CD4-positive, alpha-beta T cell treated with Interleukin-15 for 4 hours (primary cell): ENCODE measurements around the gene MAPKAP1.

Source experiments
- DNase-seq: peaks from one replicate; pipeline ENCODE4 v3.0.0-alpha.2; 2020; ENCODE audit warnings: low spot score

MAPKAP1 gene

DNA sequence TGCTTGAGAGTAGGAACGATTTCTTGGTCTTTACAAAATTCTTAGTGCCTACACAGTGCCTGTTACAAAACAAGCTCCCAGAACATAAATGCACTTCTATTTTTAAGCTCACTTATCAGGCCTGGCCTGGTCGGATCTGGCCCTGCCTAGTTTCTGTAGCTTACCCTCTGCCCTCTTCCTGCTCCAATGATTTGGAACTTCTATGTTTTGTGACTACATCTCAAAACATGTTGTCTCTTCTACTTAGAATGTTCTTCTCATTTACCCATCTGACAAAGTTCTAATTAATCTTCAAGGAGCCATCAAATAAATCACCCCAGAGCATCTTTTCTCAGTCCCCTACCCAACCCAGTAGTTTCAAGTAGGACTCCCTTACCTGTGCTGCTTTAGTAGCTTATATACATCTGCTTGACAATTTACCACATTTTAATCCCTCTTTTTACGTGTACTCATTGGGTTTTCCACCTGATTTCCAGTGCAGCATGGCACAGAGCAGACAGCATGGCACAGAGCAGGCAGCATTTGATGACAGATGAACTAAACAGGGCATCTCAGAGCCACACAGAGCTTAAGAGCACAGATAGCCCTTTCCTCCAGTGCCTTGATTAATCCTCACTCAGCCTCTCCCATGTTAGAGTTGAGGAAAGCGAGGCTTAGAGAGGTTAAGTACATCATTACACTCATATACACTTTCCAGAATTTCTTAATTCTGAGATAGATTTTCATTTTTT, 171.9 kb downstream of the MAPKAP1 start:
- DNase-seq, result no peak

DNA sequence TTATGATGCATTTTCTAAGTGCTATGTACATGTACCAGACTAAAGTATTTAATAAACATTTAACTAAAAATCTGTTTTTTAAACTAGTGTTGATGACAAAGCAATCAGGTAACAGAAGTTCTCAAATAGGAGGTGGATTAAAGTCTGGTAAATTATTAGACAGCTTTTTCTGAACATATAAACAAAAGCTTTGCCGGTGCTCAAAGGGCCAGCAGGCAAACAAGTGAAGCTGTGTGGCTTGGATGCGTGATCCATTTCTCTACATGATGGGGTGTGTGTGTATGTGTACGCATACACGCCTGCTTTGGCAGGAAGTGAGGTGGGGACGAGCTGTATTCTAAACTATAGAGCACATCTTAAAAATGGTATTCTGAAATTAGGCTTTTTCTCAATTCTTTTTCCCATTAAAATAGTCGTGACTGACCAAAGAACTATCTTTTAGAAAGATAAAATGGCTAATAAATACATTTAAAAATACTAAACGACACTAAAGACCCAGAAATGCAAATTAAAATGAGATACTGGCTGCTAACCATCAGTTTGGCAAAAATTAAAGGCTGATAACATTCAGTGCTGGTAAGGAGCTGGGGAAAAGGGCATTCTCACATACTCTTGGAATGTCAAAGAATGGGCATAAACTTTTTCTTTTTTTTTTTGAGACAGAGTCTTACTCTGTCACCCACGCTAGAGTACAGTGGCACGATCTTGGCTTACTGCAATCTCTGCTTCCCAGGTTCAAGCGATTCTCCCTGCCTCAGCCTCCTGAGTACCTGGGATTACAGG, 174.0 kb downstream of the MAPKAP1 start:
- DNase-seq, result no peak

GRCh38 chr9:125532412-125532811, 174.6 kb downstream of the MAPKAP1 start:
- DNase-seq, result no peak

DNA sequence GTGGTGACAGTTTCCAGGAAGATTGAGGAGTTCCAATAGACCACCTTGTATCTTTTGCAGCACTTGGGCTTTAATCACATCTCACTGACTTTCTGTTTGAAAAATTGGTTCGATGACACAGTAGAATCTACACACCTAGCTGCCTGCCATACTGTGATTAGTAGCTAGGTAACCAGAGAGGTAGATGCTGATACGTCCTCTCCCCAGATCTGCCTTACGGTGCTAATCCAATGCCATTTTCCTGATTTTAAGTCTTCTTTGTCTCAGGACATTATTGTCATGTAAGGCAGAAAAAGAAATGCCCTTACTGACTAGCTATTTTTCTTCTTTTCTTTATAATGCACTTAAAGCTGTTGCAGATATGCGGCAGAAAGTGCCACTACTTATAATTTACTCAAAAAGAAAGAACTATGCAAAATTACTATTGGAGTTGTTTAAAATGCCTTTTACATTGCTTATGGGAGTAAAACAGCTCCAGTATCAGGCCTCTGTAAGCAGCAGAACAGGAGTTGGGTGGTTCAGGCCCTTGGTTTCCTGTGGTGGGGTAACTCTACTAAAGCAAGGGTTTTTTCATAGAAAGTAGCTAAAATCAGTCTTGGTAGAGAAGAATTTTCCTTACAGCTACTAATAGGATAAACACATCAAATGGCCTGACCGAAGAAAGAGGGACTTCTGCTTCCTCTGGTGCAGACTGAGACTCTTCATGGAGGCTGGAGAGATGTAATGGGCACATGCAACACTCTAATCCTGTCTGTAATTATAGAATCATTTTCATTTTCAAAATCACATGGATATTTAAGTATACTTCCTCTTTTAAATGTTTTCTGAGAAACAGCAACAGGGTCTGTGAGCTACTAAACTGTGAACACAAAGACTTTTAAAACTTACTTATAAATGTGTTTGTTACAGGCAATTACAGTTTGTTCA, 177.2 kb downstream of the MAPKAP1 start:
- DNase-seq, result no peak

DNA sequence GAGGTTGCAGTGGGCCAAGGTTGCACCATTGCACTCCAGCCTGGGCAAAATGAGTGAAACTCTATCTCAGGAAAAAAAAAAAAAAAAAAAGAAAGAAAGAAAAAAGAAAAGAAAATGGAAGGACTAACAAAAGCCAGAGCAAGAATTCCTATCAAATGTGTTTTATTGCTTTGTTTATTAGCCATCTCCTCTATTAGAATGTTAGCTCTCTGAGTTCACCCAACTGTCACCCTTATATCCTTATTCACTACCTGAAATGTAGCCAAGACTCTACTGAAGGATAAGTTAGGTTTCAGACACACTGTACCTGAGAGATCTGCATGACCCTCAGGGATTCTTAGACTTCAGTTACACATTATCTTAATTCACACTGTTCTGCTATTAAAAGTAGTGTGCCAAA, 177.9 kb downstream of the MAPKAP1 start:
- no peak for DNase-seq

- no peak for DNase-seq
These were observed 179.5 kb downstream of the MAPKAP1 start for GRCh38 chr9:125527471-125528002.

- no peak for DNase-seq
These were observed 180.9 kb downstream of the MAPKAP1 start for GRCh38 chr9:125525921-125526631.

DNA sequence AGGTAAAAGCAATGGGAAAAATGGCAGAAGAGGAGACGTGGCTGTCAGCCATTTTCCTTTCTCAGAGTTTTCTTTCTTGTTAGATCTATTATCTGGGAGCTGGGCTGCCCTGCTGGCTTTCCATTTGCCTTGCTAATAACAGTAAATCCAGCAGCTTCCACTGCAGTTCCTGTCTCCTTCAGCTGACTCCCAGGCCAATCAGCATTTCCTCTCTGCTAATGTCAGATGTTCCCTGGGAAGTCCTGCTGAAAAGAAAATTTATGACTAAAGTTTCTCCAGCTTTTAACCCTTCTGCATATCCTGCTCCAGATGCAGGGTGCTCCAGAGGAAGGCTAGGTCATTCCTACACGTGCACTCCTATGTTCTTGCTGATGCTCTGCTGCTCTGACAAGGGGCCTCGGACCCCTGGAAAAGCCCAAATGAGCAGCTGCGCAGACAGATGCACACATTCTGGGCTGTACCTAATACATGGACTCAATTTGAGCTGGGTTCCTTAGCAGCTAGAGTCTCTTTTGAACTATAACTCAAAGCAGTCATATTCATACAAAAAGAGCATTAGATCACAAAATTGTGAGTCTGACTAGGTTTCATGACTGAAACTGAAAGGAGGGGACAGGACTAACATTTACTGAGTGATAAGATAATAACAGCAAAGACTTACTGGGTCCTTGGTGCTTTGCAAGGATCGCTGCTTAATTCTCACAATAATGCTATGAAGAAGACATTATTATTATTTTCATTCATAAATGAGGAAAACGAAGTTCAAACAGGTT, 182.2 kb downstream of the MAPKAP1 start:
- no peak for DNase-seq

DNA sequence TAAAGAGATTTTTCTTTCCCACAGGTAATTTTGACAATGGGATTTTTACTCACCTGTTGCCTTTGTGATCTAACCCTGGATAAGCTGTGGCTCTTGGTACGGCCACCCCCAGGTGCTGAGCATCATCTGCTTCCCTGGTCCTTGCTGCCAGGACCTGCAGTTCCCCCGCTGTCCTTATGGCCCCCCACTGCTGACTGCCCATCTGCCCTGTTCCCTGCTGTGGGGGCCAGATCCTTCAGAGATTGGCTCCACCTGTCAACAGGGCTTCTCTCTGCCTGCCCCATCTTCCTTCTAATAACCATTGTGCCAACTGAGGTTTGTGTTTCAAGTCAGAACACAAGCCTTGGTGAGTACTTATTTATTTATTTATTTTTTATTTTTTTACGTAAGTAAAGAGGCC, 183.3 kb downstream of the MAPKAP1 start:
- DNase-seq, result no peak

- DNase-seq, result no peak
These were observed 184.7 kb downstream of the MAPKAP1 start for GRCh38 chr9:125522328-125522725.

- DNase-seq, result peak; percentile 22
These were observed 185.3 kb downstream of the MAPKAP1 start for GRCh38 chr9:125521462-125522327.

- no peak for DNase-seq
These were observed 187.3 kb downstream of the MAPKAP1 start for GRCh38 chr9:125519734-125520133.

DNA sequence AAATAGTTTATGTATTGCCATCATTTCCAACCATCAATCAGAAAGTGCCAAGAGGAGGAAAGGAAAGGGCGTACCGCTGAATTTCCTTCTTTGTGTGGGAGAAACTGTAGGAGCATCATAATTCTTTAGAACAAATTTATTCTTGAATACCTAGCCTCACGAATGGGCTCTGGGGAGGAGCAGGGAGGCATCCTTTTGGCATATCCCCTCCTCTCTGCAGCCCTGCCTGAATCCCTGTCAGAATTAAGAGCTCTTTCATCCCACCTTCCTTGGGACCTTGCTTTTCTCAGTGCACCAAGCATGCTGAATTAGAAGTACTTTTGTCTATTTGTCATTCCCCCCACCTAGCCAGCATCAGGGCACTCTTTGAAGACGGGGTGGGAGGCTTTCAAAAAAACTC, 189.4 kb downstream of the MAPKAP1 start:
- no peak for DNase-seq

DNA sequence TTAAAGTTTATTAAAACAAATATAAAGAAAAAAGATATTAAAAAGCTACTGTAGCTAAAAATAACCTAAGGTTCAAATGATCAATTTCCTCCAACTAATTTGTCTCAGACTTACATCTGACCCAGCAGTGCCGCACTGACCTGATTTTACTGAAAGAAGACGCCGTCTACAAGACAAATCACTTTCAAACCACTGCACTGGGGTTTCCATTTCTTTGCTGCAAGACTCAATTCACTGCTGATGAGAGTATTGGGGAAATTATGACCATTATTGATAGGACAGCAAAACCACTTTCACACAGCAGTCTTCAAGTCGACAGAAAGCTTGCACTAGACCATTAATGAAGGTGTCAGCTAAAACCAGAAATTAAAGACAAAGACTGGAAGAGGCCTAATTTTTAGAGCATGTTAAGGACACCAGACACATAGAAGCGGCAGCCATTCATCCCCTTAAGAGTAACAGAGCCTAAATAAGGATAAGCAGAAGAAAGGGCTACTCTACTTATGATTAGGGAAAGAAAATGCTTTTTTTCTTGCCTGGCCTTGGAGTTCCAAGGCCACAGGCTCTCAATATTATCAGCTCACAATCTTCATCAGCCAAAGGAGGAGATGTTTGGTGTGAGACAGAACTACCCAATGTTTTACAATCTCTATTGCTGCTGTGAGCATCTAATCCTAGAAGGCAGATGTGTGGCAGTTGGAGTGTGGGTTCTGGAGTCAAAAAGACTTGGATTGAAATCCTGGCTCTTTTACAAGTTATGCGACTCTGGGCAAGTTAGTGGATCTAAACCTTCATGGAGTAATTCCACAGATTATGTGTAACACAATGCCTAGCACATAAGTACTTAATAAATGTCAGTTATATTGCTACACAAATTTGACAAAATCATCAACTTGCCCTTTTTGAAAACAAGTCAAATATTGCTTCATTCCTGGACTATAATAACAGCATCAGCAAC, 190.7 kb downstream of the MAPKAP1 start:
- DNase-seq, result no peak

DNA sequence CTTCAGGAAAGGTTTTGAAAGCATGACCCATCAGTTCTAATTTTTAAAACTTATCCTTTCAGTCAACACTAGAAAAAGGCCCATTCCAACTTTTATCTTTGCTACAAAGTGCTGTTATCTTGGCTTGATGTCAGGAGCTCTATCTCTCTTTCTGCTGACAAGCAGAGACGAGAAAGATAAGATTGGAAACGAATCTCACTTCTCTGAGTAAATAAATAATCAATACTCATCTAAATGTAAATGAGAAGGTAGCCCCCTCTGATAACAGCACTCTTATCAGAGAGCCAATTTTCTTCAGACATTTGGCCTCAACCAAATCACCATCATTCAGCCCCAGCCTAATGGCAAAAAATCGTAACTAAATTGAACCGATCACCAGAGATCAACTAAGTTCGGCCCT, 191.7 kb downstream of the MAPKAP1 start:
- DNase-seq, result no peak

GRCh38 chr9:125514468-125514867, 192.5 kb downstream of the MAPKAP1 start:
- no peak for DNase-seq

DNA sequence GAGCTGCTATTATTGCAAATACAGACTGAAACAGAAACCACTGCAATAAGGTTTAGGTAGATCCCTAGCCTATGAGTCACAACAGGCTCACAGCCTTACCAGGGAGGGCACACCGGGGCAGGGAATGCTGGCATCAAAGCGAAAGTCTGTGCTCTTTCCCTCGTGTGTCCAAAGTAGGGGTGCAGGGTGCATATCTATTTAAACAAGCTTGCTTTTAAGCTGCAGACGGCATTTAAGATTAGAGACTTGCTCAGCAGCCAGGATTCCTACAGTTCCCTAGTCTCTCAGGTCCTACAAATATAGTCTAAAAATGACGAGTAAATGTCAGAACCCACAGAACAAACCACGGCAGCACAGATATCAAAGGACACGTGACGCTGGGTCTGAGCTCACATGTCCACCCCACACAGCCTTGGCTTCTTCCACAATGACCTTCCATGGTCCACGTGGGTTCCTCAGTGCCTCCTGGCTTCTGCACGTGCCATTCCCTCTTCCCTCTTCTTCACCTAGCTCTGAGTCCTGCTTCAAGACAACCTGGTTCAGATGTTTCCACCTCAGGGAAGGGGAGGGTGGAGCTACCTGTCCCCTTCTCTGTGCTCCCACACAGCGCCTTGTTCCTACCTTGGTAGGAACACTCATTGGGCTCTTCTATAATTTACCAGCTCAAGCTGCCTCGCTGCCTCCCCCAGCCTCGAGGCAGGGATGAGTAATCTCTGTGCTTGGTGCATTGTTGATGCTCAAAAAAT, 193.2 kb downstream of the MAPKAP1 start:
- peak; percentile 12 for DNase-seq

DNA sequence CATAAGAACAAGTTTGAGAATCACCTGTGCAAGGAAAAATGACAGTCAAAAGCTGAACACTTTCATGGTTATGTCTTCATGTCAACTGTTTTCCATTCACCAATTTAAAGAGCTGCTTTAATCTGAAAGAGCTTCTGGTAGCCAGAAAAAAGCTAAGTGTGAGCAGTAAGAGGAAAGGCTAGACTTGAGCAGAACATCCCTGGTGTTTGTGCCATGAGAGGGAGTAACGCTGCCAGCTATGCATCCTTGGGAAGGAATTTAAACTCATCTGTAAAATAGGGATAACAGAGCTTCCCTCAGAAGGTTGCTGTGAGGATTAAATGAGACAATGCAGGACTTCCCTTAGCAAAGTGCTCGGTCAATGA, 193.7 kb downstream of the MAPKAP1 start:
- no peak for DNase-seq
